Sigmoid colon (tissue), 7 donors: ENCODE results near the gene CLIC4. TPM values are rescaled to one million over a fixed set of nuclear protein-coding genes. Genes with fewer than 3 reads are reported as not detected.

ENCODE experiments used
- DNase-seq: peaks from one replicate; pipeline ENCODE4 v3.0.0-alpha.2; 2019
- H3K27ac ChIP-seq, 4 donors: fragments of 200-600 bp; sonication (generic); one replicate each; pipeline ENCODE4 v1.5.1; 2016 to 2019; ENCODE audit warnings: mild to moderate bottlenecking in 1 of 4
- H3K27me3 ChIP-seq, 3 donors: fragments of 200-600 bp; sonication (generic); one replicate each; pipeline ENCODE4 v1.5.1; 2019; ENCODE audit warnings: mild to moderate bottlenecking in 1 of 3
- H3K36me3 ChIP-seq, 4 donors: fragments of 200-600 bp; sonication (generic); one replicate each; pipeline ENCODE4 v1.5.1; 2016 to 2019
- H3K4me1 ChIP-seq, 4 donors: fragments of 200-600 bp; sonication (generic); one replicate each; pipeline ENCODE4 v1.5.1; 2017 to 2019
- H3K4me3 ChIP-seq, 4 donors: fragments of 200-600 bp; sonication (generic); one replicate each; pipeline ENCODE4 v1.5.1; 2017 to 2019; ENCODE audit warnings: mild to moderate bottlenecking in 2 of 4, moderate library complexity in 1 of 4
- H3K9me3 ChIP-seq, 4 donors: fragments of 200-600 bp in 3 of 4; sonication (generic) in 3 of 4; one replicate each; pipeline versions ENCODE4 v1.5.1 to v1.6.1; 2013 to 2019
- CTCF ChIP-seq, 4 experiments: fragments of 450-650 bp in 3 of 4; fragments of 200-600 bp in 1 of 4; IDR thresholded peaks; one replicate each; pipeline ENCODE4 v1.5.1; 2016 to 2019; ENCODE audit warnings: antibody characterized with exemption in 4 of 4, mild to moderate bottlenecking in 3 of 4, moderate library complexity in 2 of 4
- EP300 ChIP-seq, 4 donors: sonication (generic); formaldehyde crosslinking; IDR thresholded peaks; one replicate each; pipeline ENCODE4 v1.6.1; 2017; ENCODE audit warnings: antibody characterized with exemption in 4 of 4
- POLR2A ChIP-seq, 2 donors: fragments of 450-650 bp; IDR thresholded peaks; one replicate each; pipeline ENCODE4 v1.6.1; 2016; ENCODE audit warnings: antibody characterized with exemption in 2 of 2, mild to moderate bottlenecking in 2 of 2, moderate library complexity in 2 of 2
- POLR2AphosphoS5 ChIP-seq, 4 donors: sonication (generic); formaldehyde crosslinking; IDR thresholded peaks; one replicate each; pipeline ENCODE4 v1.6.1; 2017; ENCODE audit warnings: antibody characterized with exemption in 4 of 4
- WGBS, 2 donors: extraction: QIAGEN DNeasy Blood & Tissue Kit; methylation state at CpG; one replicate each; pipeline ENCODE4 v1.1.7; 2013; 5-methylcytosine and 5-hydroxymethylcytosine counted together
- intact Hi-C: fragments of 100-400 bp; cut with DNase I; formaldehyde crosslinking; loops from one replicate; pipeline ENCODE4 v1.15.1; 2023
- polyA plus RNA-seq, 3 donors: library from polyadenylated mRNA; stranded (reverse); fragments of 200-250 nt; gene quantifications; one replicate each; pipeline ENCODE4 v1.2.3, GENCODE V29; 2013
- total RNA-seq, 4 donors: library from RNA; depleted of rRNA; stranded (reverse); fragments of >200 nt; gene quantifications; one replicate each; pipeline ENCODE4 v1.1.0, GENCODE V29; 2016
- donor health status: healthy with polysubstance abuse.
- donor health status: Bipolar disorder and iron deficiency.
- donor health status: healthy.

Gene CLIC4
- total and polyA plus RNA-seq, 7 donors: 37.8 to 443 (median 334) TPM

DNA sequence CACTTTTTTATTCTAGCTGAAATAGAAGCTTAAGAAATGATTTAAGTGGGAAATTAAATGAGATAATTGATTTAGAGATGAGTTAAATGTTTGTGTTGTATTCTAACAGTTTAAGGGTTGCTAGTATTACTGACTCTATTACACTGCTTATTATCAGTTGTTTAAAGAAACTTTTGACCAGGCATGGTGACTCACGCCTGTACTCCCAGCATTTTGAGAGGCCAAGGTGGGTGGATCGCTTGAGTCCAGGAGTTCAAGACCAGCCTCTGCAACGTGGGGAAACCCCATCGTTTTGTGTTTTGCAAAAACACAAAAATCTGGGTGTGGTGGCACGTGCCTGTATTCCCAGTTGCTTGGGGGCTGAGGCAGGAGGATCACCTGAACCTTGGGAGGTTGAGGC lies 14.2 kb downstream of the CLIC4 start:
- Histone ChIP-seq H3K27me3 (no peaks in the 10 kb centered on the region), H3K4me1 (peaks cover 0 to 67% (median 47%) of the 10 kb centered on the region in 4 donors)

DNA sequence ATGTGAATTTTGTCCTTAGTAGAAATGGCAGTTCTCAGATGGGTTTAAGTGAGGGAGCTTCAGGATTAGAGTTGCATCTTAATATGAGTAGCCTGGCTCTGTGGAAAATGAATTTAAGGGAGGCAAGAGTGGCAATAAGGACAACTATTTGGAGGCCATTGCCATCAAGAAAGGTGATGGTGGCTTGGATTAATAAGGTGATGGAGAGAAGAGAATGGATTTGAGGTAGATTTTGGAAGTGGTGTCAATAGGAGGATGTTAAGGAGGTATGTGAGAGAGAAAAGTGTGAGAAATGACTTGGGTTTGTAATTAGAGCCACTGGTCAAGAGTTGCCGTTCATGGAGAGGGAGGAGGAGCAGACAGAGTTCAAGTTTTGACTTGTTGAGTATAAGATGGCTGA lies 16.3 kb downstream of the CLIC4 start:
- Histone ChIP-seq H3K9me3 (no peaks in the 10 kb centered on the region), H3K36me3 (no peaks in the 10 kb centered on the region), H3K4me1 (peaks cover 0 to 75% (median 62%) of the 10 kb centered on the region in 4 donors), H3K27me3 (no peaks in the 10 kb centered on the region), H3K27ac (peak overlapping the region in 1 of 4 donors; percentile 39), H3K4me3 (no peak overlapping the region)
- 87 to 94% methylated on average over 1 of the region's 1 CpG for WGBS, 2 donors
- intact Hi-C loops: no loop called here
- no peak for DNase-seq
- TF ChIP-seq POLR2A (IDR thresholded peaks at IDR 0.05) (no peak), POLR2AphosphoS5 (IDR thresholded peaks at IDR 0.05) (no peak), EP300 (IDR thresholded peaks at IDR 0.05) (no peak), CTCF (IDR thresholded peaks at IDR 0.05) (no peak)

More for the DNA sequence above, 14.2 kb downstream of the CLIC4 start:
- no peak overlapping the region for H3K27ac ChIP-seq
- 75 to 92% methylated on average over 5 of the region's 5 CpGs for WGBS, 2 donors
- TF ChIP-seq EP300 (IDR thresholded peaks at IDR 0.05): no peak
- no peak for TF ChIP-seq POLR2AphosphoS5 (IDR thresholded peaks at IDR 0.05)
- no peak for TF ChIP-seq POLR2A (IDR thresholded peaks at IDR 0.05)
- no peak for DNase-seq
- H3K4me3 ChIP-seq: no peak overlapping the region
- H3K36me3 ChIP-seq: no peaks in the 10 kb centered on the region
- no peaks in the 10 kb centered on the region for H3K9me3 ChIP-seq
- intact Hi-C loops: no loop called here

- Histone ChIP-seq H3K36me3 (no peaks in the 10 kb centered on the region), H3K9me3 (no peaks in the 10 kb centered on the region), H3K27me3 (no peaks in the 10 kb centered on the region), H3K4me3 (no peak overlapping the region), H3K4me1 (peaks cover 0 to 75% (median 62%) of the 10 kb centered on the region in 4 donors), H3K27ac (peak overlapping the region in 3 of 4 donors; percentile 39 to 94 (median 49))
- WGBS, 2 donors: 88% methylated on average over 3 of the region's 3 CpGs
- intact Hi-C loops: no loop called here
- no peak for DNase-seq
- TF ChIP-seq EP300 (IDR thresholded peaks at IDR 0.05) (no peak), POLR2A (IDR thresholded peaks at IDR 0.05) (no peak)
Measured at GRCh38 chr1:24762133-24762676, 17.0 kb downstream of the CLIC4 start.

- DNase-seq: no peak
- WGBS, 2 donors: 90% methylated on average over 3 of the region's 3 CpGs
- intact Hi-C loops: no loop called here
- TF ChIP-seq EP300 (IDR thresholded peaks at IDR 0.05) (no peak), CTCF (IDR thresholded peaks at IDR 0.05) (no peak), POLR2AphosphoS5 (IDR thresholded peaks at IDR 0.05) (no peak), POLR2A (IDR thresholded peaks at IDR 0.05) (no peak)
- Histone ChIP-seq H3K4me1 (peaks cover 0 to 68% (median 57%) of the 10 kb centered on the region in 4 donors), H3K27me3 (no peaks in the 10 kb centered on the region), H3K36me3 (no peaks in the 10 kb centered on the region), H3K9me3 (no peaks in the 10 kb centered on the region), H3K27ac (peak overlapping the region in 3 of 4 donors; percentile 2 to 94 (median 89)), H3K4me3 (no peak overlapping the region)
Measured at GRCh38 chr1:24763671-24764070, 18.4 kb downstream of the CLIC4 start.

DNA sequence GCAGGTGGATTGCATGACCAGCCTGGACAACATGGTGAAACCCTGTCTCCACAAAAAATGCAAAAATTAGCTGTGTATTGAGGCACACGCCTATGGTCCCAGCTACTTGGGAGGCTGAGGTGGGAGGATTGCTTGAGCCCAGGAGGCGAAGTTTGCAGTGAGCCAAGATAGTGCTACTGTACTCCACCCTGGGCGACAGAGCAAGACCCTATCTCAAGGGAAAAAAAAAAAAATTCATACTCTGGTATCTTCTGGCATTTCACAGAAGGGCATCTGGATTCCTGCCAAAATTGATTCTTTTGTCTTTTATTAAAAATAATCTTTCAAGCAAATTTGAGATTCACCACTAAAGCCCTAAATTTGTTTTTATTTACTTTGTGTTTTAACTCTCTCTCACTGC lies 19.2 kb downstream of the CLIC4 start:
- Histone ChIP-seq H3K27ac (peak overlapping the region; percentile 47 to 94 (median 70)), H3K4me1 (peaks cover 0 to 67% (median 61%) of the 10 kb centered on the region in 4 donors), H3K9me3 (no peaks in the 10 kb centered on the region), H3K27me3 (no peaks in the 10 kb centered on the region), H3K4me3 (no peak overlapping the region), H3K36me3 (no peaks in the 10 kb centered on the region)
- no peak for TF ChIP-seq POLR2AphosphoS5 (IDR thresholded peaks at IDR 0.05)
- TF ChIP-seq POLR2A (IDR thresholded peaks at IDR 0.05): no peak
- TF ChIP-seq CTCF (IDR thresholded peaks at IDR 0.05): no peak
- TF ChIP-seq EP300 (IDR thresholded peaks at IDR 0.05): no peak
- DNase-seq: no peak
- intact Hi-C loops: no loop called here
- WGBS, 2 donors: 89 to 91% methylated on average over 3 of the region's 3 CpGs

GRCh38 chr1:24764848-24765247 lies 19.6 kb downstream of the CLIC4 start:
- DNase-seq: no peak
- Histone ChIP-seq H3K9me3 (no peaks in the 10 kb centered on the region), H3K27me3 (no peaks in the 10 kb centered on the region), H3K36me3 (no peaks in the 10 kb centered on the region), H3K4me1 (peaks cover 0 to 67% (median 61%) of the 10 kb centered on the region in 4 donors), H3K27ac (peak overlapping the region; percentile 47 to 94 (median 70)), H3K4me3 (no peak overlapping the region)
- intact Hi-C loops: no loop called here
- TF ChIP-seq EP300 (IDR thresholded peaks at IDR 0.05) (no peak), POLR2A (IDR thresholded peaks at IDR 0.05) (no peak), CTCF (IDR thresholded peaks at IDR 0.05) (no peak), POLR2AphosphoS5 (IDR thresholded peaks at IDR 0.05) (no peak)
- 89 to 95% methylated on average over 1 of the region's 1 CpG for WGBS, 2 donors
